ENCODE data around the gene TRMT10A. TPM values are rescaled to one million over a fixed set of nuclear protein-coding genes. Genes with fewer than 3 reads are reported as not detected.
"Not testable (repeated sequence)": the region's sequence is repeated elsewhere in the genome, so short reads cannot be mapped to it uniquely, and the experiment has no call there.

The TRMT10A gene
- total RNA-seq, 6 experiments from 2014 or later = 4.1 to 6.8 (median 5.2) TPM

DNA sequence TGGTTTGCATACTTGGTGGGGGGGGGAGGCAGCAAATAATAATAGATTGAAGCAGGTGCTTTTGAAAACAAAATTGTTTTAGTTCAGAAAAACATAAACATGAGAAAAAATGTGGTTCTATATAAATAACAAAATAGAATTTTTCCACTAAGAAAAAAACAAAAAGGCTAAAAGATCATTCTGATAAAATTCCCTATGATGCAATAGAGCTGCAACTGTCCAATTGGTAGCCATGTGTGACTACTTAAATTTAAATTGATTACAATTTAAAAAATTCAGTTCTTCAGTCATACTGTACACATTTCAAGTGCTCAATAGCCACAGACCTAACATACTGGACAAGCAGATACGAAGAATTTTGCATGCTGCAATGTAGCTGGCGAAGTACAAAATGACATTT is 11.0 kb downstream of the TRMT10A start:
- DNase-seq = no peak
- Mint-ChIP-seq H3K36me3 (ENCODE audit: low read depth) (no peaks in the 10 kb centered on the region), H3K4me1 (ENCODE audit: low read depth) (no peaks in the 10 kb centered on the region), H3K9me3 (no peaks in the 10 kb centered on the region), H3K27me3 (ENCODE audit: insufficient read depth) (no peaks in the 10 kb centered on the region; the same call in 1 of the 2 replicates), H3K4me3 (no peak overlapping the region), H3K27ac (no peak overlapping the region)
- TF ChIP-seq, protein P1, sequence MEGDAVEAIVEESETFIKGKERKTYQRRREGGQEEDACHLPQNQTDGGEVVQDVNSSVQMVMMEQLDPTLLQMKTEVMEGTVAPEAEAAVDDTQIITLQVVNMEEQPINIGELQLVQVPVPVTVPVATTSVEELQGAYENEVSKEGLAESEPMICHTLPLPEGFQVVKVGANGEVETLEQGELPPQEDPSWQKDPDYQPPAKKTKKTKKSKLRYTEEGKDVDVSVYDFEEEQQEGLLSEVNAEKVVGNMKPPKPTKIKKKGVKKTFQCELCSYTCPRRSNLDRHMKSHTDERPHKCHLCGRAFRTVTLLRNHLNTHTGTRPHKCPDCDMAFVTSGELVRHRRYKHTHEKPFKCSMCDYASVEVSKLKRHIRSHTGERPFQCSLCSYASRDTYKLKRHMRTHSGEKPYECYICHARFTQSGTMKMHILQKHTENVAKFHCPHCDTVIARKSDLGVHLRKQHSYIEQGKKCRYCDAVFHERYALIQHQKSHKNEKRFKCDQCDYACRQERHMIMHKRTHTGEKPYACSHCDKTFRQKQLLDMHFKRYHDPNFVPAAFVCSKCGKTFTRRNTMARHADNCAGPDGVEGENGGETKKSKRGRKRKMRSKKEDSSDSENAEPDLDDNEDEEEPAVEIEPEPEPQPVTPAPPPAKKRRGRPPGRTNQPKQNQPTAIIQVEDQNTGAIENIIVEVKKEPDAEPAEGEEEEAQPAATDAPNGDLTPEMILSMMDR (IDR thresholded peaks at IDR 0.05) = no peak

DNA sequence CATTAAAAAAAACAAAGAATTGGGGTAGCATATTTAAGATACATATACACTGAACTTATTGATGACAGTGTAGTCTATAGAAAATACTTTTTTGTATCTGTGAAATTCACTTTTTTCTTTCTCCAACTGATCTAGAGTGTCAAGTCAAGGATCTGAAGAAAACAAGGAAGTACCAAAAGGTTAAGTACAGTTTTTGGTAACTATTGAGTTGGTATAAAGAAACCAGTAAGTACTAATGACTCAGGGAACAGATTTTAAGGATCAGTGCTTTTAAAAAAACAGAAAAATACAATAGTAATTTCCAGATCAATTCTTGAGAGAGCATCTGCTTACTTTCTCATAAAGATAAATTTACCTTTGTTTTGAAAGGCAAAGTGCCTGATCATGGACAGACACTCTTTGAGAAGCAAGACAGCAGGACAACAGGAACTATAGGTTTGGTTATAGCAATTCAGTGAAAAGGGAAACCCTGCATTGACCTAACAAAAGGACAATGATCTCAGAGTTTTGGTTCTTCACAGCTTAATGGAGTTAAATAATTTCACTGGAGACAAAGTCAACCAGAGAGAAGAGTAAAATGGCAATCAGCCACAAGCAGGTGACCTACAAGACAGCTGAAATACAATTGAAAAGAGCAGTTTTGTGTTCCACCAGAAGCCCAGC is 23.4 kb downstream of the TRMT10A start:
- no peaks in the 10 kb centered on the region for H3K9me3 Mint-ChIP-seq
- TF ChIP-seq, protein P1 (IDR thresholded peaks at IDR 0.05) = no peak
- H3K36me3 Mint-ChIP-seq (ENCODE audit: low read depth) = no peaks in the 10 kb centered on the region
- no peaks in the 10 kb centered on the region for H3K27me3 Mint-ChIP-seq (ENCODE audit: insufficient read depth)
- H3K4me3 Mint-ChIP-seq = no peak overlapping the region
- no peak for DNase-seq
- no peaks in the 10 kb centered on the region for H3K4me1 Mint-ChIP-seq (ENCODE audit: low read depth)
- H3K27ac Mint-ChIP-seq = no peak overlapping the region

DNA sequence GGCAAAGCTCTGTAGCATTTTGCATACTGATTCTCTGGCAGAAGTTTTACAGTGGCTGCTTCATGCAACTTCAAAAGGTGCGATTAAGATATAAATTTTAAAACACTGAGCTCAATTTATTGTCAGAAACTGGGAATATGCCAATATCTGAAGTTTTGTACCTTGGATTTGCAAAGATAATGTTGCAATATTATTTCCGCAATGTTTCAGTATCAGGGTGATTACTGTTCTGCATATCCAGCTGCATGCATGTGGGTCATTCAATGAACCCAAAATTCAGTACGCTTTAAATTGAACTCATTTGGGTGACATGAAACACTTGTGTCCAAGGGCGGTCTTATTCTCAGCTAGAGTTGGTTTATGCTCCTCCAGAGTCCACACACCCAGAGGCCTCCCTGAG is 26.2 kb downstream of the TRMT10A start:
- no peak for DNase-seq
- H3K4me3 Mint-ChIP-seq = no peak overlapping the region
- no peaks in the 10 kb centered on the region for H3K9me3 Mint-ChIP-seq
- H3K27ac Mint-ChIP-seq = no peak overlapping the region
- H3K36me3 Mint-ChIP-seq (ENCODE audit: low read depth) = no peaks in the 10 kb centered on the region
- H3K4me1 Mint-ChIP-seq (ENCODE audit: low read depth) = no peaks in the 10 kb centered on the region
- TF ChIP-seq, protein P1 (IDR thresholded peaks at IDR 0.05) = no peak
- H3K27me3 Mint-ChIP-seq (ENCODE audit: insufficient read depth) = peaks cover 3% of the 10 kb centered on the region

DNA sequence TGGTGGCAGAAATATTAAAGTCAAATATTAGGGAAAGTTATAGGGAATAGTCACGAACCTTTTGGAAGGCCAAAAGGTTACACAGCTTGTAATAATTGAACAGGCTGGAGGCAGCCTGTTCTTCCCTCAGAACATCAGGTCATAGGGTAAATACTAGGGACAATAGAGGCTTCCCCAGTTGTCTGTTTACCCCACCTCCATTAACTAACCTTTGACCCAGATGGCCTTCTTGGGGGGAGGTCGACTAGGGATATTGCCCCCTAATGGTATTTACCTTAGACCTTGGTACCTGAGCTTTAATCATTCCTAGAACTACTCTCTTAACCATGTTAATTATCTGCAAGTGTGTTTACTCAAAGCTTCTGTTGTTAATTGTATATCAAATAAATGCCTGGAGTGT is 27.0 kb downstream of the TRMT10A start:
- Mint-ChIP-seq H3K27ac (no peak overlapping the region), H3K36me3 (ENCODE audit: low read depth) (no peaks in the 10 kb centered on the region), H3K4me1 (ENCODE audit: low read depth) (no peaks in the 10 kb centered on the region), H3K27me3 (ENCODE audit: insufficient read depth) (peaks cover 3% of the 10 kb centered on the region), H3K9me3 (no peaks in the 10 kb centered on the region), H3K4me3 (no peak overlapping the region)
- TF ChIP-seq, protein P1 (IDR thresholded peaks at IDR 0.05) = no peak
- DNase-seq = no peak

DNA sequence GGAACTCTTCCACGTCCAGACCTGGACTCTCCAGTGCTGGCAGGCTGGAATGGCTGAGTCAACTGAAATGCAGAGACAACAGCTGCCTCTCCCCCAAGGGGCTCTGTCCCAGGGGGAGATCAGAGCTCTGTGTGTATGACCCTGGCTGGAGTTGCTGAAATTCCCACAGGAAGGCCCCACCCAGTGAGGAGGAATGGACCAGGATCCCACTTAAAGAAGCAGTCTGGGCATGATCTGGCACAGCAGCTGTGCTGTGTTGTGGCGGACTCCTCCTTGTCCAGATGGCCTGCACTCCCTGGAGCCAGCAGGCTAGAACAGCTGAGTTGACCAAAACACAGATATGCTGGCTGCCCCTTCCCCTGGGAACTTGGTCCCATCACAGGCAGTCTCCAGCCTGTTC is 27.6 kb downstream of the TRMT10A start:
- DNase-seq = no peak
- Mint-ChIP-seq H3K27ac (no peak overlapping the region), H3K4me1 (ENCODE audit: low read depth) (no peaks in the 10 kb centered on the region), H3K4me3 (no peak overlapping the region), H3K9me3 (no peaks in the 10 kb centered on the region), H3K36me3 (ENCODE audit: low read depth) (no peaks in the 10 kb centered on the region), H3K27me3 (ENCODE audit: insufficient read depth) (peaks cover 3% of the 10 kb centered on the region)
- TF ChIP-seq, protein P1 (IDR thresholded peaks at IDR 0.05) = no peak

DNA sequence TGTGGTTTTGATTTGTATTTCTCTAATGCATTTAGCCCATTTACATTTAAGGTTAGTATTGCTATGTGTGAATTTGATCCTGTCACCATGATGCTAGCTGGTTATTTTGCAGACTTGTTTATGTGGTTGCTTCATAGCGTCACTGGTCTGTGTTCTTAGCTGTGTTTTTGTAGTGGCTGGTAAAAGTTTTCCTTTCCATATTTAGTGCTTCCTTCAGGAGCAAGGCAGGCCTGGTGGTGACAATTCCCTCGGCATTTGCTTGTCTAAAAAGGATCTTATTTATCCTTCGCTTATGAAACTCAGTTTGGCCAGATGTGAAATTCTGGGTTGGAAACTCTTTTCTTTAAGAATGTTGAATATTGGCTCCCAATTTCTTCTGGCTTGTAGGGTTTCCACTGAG is 29.1 kb downstream of the TRMT10A start:
- H3K4me1 Mint-ChIP-seq (ENCODE audit: low read depth); H3K9me3 Mint-ChIP-seq; H3K36me3 Mint-ChIP-seq (ENCODE audit: low read depth); H3K4me3 Mint-ChIP-seq; H3K27me3 Mint-ChIP-seq (ENCODE audit: insufficient read depth); DNase-seq; H3K27ac Mint-ChIP-seq: not testable (repeated sequence)

Data from HFFc6 (cell line).